Skeletal muscle cell (primary cell): ENCODE results near the gene PRKCA.

ENCODE experiments used
- DNase-seq: peaks from one replicate; pipeline ENCODE4 v3.0.0-alpha.2; 2010; ENCODE audit warnings: low read depth
- H3K4me3 ChIP-seq: 2 replicates; pipeline ENCODE4 v1.5.1; 2011; ENCODE audit warnings: low read depth, mild to moderate bottlenecking, control low read depth, low read length, moderate library complexity

Gene PRKCA

GRCh38 chr17:66545918-66546317 is 243.5 kb downstream of the PRKCA start:
- H3K4me3 ChIP-seq = no peak overlapping the region
- no peak for DNase-seq

- no peak for DNase-seq
- no peak overlapping the region for H3K4me3 ChIP-seq
Observed at GRCh38 chr17:66547151-66547865, 244.9 kb downstream of the PRKCA start.

GRCh38 chr17:66548158-66548557 is 245.7 kb downstream of the PRKCA start:
- DNase-seq = no peak
- no peak overlapping the region for H3K4me3 ChIP-seq

GRCh38 chr17:66548659-66549310 is 246.4 kb downstream of the PRKCA start:
- H3K4me3 ChIP-seq = no peak overlapping the region
- no peak for DNase-seq

GRCh38 chr17:66549311-66549704 is 246.9 kb downstream of the PRKCA start:
- DNase-seq = no peak
- H3K4me3 ChIP-seq = no peak overlapping the region

GRCh38 chr17:66549731-66550207 is 247.4 kb downstream of the PRKCA start:
- no peak overlapping the region for H3K4me3 ChIP-seq
- peak; percentile 66 for DNase-seq

- DNase-seq = no peak
- H3K4me3 ChIP-seq = no peak overlapping the region
Observed at GRCh38 chr17:66551839-66552238, 249.4 kb downstream of the PRKCA start.

GRCh38 chr17:66552371-66552770 is 250.0 kb downstream of the PRKCA start:
- DNase-seq = no peak
- H3K4me3 ChIP-seq = no peak overlapping the region

GRCh38 chr17:66555605-66556004 is 253.2 kb downstream of the PRKCA start:
- H3K4me3 ChIP-seq = no peak overlapping the region
- DNase-seq = no peak

GRCh38 chr17:66557200-66557599 is 254.8 kb downstream of the PRKCA start:
- DNase-seq = no peak
- H3K4me3 ChIP-seq = no peak overlapping the region

- no peak for DNase-seq
- no peak overlapping the region for H3K4me3 ChIP-seq
Observed at GRCh38 chr17:66557886-66558285, 255.5 kb downstream of the PRKCA start.

GRCh38 chr17:66560691-66561090 is 258.3 kb downstream of the PRKCA start:
- DNase-seq = no peak

GRCh38 chr17:66562119-66562518 is 259.7 kb downstream of the PRKCA start:
- no peak for DNase-seq
- no peak overlapping the region for H3K4me3 ChIP-seq

More at GRCh38 chr17:66560691-66561090, 258.3 kb downstream of the PRKCA start:
- no peak overlapping the region for H3K4me3 ChIP-seq

- H3K4me3 ChIP-seq = no peak overlapping the region
- DNase-seq = no peak
Observed at GRCh38 chr17:66564992-66565465, 262.6 kb downstream of the PRKCA start.

GRCh38 chr17:66567234-66568170 is 265.1 kb downstream of the PRKCA start:
- H3K4me3 ChIP-seq = no peak overlapping the region
- no peak for DNase-seq

- no peak overlapping the region for H3K4me3 ChIP-seq
- DNase-seq = no peak
Observed at GRCh38 chr17:66569572-66569971, 267.2 kb downstream of the PRKCA start.

GRCh38 chr17:66570447-66571195 is 268.2 kb downstream of the PRKCA start:
- DNase-seq = no peak
- no peak overlapping the region for H3K4me3 ChIP-seq

GRCh38 chr17:66571745-66572144 is 269.3 kb downstream of the PRKCA start:
- no peak overlapping the region for H3K4me3 ChIP-seq
- DNase-seq = no peak

- DNase-seq = no peak
Observed at GRCh38 chr17:66573078-66573477, 270.7 kb downstream of the PRKCA start.

More at GRCh38 chr17:66573078-66573477, 270.7 kb downstream of the PRKCA start:
- H3K4me3 ChIP-seq = no peak overlapping the region
